Umbilical cord (tissue), 2 donors: ENCODE data around the gene RPL21. TPM values are rescaled to one million over a fixed set of nuclear protein-coding genes. Genes with fewer than 3 reads are reported as not detected.

Experiments used
- DNase-seq: peaks from one replicate; pipeline ENCODE4 v3.0.0-alpha.2; 2015; ENCODE audit warnings: low spot score
- total RNA-seq: library from RNA; depleted of rRNA; stranded (reverse); fragments of >200 nt; gene quantifications from one replicate; pipeline ENCODE4 v1.2.3, GENCODE V29; 2014; ENCODE audit warnings: low replicate concordance; ENCODE audit not compliant: insufficient read depth

The RPL21 gene
- total RNA-seq, 1 donor from 2014 or later = 660 TPM

DNA sequence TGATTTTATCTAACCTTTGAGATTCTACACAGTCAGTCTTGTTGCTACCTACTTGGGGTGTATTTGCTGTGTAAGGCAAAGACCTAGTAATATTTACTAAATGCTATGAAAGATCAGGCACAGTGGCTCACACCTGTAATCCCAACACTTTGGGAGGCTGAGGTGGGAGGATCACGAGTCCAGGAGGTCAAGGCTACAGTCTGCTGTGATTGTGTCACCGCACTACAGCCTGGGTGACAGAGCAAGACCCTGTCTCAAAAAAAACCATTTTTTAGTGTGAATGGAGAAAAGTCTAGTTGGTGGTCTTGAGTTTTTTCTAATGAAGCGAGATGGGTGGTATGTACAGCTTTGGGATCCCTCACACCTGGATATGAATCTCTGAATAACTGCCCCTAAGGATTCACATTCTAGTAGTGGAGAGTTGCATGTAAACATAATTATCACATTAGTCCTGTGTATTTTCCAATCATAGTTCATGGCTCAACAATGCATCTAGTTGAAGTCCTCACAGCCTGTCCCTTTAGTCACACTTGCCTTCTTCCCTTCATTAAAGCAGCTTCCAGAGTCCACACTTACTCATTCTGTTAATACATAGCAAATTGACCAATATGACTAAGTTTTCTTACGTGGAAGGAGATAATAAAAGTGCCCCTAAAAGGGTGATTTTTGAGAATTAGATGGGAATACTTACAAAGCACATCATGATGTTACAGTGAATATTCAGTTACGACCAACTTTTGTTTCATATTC lies 7.5 kb downstream of the RPL21 start:
- no peak for DNase-seq

GRCh38 chr13:27259831-27260230 lies 8.5 kb downstream of the RPL21 start:
- DNase-seq = no peak

DNA sequence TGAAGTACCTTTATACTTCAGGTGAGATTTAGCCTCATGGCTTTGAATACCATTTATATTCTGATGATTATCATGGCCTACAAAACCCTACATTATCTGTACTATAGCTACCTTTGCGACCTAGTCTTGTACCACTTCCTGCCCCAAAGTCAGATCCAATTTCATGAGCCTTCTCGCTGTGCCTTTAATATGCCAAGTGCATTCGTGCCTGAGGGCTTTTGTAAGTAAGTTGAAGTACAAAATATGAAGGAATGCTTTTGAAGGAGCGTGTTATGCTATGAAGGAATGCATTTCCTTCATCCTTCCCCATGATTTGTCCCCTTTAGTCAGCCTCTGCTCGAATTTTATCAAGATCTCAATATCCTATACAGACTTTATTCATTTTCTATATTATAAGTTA lies 10.0 kb downstream of the RPL21 start:
- DNase-seq = no peak

DNA sequence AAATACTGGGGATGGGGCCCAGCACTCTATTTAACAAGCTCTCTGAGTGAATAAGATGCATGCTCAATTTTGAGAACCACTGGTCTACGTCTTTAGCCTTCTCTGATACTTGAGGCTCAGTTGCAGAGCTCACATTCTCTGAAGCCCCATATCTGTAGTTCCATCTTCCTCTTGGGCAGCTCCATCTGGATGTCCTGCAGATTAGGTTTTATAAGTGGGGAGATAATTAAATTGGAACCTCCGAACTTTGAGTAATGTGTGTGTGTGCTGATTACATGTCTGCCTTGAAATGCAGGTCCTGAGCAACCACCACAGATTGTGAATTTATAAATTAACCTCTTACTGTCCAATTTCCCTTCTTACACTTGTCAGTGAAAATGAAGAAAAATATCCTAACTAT lies 12.1 kb downstream of the RPL21 start:
- no peak for DNase-seq

DNA sequence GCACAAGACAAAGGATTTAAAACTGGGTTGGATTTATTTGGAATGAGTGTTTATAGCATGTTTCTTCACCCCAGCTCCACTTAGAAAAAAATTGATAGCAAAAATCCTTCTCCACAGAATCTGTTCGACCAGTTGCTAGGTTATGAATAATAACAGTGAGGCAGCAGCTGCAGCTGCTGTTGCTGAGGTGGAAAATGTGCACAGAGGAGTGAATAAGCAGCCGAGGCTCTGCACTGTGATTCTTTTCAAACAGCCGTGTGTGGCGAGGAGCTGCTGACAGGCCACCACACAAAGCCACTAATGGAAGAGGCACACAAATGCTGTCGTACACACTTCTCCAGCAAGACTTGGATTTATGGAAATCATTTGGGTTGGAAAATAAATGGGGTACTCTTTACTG lies 12.8 kb downstream of the RPL21 start:
- DNase-seq = peak; percentile 85

DNA sequence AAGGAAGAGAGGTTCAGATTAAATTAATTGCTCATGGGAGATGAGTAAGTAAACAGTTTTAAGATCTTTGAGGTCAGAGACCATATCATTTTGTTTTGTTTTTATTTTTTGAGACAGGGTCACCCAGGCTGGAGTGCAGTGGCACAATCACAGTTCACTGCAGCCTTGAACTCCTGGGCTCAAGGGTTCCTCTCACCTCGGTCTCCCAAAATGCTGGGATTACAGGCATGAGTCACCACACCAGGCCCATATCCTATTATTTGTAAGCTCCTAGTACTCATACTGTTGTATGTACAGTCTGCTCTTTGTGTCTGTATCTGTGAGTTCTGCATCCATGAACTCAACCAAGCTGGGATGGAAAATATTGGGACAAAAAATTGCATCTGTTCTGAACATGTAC lies 13.3 kb downstream of the RPL21 start:
- DNase-seq = no peak

DNA sequence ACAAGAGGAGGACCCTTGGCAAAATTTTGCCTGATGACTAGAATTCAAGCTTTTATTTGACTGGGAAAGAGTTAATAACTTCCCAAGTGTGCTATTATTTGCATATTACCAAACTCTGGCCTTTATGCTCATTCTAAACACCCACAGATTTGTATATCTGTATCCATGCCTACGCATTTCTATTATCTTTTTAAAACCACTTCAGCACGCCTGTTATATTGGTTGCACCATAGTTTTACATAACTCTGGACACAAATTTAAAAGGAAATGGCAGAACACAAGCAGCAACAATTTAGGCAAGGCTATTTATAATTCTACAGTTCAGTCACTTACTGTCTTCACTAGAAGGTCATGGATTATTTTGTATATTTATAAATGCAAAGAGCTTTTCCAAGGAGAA lies 15.6 kb downstream of the RPL21 start:
- no peak for DNase-seq

DNA sequence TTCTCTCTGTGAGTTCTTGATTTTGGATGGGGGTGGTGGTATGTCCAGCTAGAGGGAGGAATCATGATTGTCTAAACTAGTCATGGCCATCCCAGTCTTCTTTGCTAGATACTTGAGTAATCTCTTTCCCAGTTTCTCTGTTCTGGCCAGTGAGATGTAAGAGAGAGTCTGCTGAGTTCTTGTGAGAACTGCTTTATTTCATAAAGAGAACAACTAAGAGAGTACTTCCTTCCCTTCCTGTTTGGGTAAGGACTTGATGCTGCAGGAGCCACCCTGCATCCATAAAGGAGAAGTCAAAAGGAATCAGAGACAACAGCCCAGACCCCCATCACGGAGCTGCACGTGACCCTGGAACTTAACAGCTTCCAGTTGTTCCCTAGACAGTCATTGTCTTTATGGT lies 16.2 kb downstream of the RPL21 start:
- DNase-seq = no peak

- DNase-seq = no peak
Measured at GRCh38 chr13:27269114-27269665, 17.8 kb downstream of the RPL21 start.

DNA sequence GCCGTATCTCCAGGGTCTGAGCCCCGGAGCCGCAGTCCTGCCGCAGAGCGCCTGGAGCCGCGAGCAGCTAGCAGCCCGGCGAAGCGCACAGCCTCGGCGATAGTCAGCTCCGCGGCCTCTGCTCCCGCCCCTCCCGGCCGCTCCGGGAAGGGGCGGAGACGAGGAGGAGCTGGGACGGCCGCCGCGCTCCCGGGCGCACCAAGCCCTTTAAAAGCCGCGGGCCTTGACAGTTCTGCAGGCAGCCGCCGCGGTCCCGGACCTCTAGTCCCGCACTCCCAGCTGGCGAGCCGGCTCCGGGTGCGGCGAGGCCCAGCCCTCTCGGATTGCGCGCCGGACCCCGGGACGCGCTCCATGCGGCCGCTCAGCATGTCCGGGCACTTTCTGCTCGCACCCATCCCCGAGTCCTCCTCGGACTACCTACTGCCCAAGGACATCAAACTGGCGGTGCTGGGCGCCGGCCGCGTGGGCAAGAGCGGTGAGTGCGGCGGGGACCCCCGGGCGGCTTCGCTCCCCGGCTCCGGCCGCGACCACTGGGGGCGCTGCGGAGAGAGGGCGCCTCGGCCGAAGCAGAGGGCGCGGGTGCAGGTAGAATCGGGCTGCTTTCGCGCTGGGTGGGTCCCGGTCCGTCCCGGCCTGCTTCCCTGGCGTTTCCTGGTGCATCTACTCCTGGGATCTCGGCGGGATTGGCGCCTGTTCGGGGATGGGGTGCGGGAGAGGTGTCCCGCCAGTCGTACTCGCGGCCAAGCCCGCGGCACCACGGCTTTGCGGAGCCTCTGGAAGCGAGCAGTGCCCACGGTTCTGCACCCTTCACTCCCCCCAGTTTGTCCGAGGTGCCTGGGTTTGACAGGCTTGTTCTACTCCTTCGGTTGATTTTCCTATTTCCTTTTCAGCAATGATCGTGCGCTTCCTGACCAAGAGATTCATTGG lies 19.5 kb downstream of the RPL21 start, which contains the start of gene RASL11A:
TSS of gene RASL11A (plus strand) at position 237 of the 927 bp plus-strand sequence. CDS start at position 352, 115 bp downstream.
- peak; percentile 87 for DNase-seq

DNA sequence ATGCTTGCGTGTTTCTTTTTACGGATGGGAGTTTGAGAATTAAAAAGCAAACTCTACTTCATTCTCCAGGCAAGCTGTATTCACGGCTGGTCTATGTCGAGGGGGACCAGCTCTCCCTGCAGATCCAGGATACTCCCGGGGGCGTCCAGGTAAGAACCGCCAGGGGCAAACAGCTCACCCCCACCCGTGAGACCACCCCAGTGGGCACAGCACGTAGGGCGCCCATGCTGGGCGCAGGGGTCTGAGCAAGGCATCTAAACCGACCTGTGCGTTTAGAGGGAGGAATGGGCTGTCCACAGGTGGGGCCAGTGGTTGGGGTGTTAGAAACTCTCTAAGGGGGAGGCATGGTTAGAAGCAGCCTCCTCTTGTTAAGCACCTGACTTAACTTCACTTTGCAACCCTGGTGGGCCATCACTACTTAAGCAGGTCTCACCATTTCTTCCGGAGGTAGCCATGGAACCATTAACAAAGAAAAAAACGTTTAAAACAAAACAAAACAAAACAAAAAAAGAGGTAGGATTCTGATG lies 20.3 kb downstream of the RPL21 start:
- no peak for DNase-seq

GRCh38 chr13:27273658-27274425 lies 22.5 kb downstream of the RPL21 start:
- DNase-seq = peak; percentile 55

GRCh38 chr13:27274631-27275030 lies 23.3 kb downstream of the RPL21 start:
- DNase-seq = no peak

DNA sequence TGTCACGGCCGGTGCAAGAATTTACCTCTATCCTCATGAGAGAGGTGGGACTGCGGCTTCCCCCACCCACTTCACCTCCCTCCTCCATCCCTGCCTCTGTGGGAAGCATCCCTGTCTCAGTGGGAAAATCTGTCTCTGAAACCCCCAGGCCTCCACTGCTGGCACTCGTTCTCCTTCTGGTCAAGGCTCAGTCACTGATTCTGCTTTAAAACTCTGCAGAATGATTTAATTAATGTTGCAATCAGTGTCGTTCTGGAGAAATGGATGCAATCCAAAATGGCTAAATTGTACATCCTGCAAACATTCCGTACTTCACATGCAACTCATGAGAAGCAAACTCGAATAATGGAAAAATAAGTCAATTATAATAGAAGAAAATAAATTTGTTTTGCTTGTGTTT lies 24.8 kb downstream of the RPL21 start:
- DNase-seq = no peak

DNA sequence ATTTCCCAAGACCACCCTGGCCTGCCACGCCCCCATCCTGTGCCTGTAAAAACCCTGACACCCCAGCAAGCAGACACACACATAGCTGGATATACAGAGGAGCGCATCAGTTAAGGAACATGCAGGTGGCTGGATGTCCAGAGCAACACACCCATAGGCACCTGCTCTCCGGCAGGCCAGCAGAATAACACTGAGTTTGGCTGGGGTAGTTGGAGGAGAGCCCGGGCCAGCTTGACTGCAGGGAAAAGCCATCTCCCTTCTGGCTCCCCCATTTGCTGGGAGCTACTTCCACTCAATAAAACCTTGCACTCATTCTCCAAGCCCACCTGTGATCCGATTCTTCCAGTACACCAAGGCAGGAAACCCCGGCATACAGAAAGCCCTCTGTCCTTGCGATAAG lies 28.1 kb downstream of the RPL21 start:
- no peak for DNase-seq

DNA sequence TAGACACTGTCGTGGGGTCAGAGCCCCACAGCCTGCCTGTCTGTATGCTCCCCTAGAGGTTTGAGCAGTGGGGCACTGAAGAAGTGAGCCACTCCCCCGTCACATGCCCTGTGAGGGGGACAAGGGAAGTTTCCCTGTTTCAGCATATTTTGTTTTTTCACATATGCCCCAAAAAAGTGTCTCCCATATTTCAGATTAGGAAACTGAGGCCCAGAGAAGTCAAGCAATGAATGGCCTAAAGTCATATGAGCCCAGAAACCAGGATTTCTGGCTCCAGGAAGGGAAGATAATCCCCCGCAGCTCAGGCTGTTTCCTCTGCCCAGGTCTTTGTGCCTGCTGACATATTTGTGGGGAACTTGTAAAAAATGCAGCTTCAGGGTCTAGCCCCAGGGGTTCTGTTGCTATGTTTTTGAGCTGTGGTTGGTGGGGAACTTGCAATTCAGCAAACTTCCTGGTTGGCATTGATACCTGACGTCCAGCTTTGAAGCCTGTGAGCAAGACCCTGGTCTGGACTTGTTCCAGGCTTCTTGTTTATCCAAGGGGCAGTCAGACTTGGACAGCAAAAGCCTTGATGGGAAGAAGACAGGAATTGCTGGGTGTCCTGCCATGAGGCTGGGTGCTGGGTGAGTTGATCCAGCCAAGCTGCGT lies 28.8 kb downstream of the RPL21 start:
- no peak for DNase-seq

DNA sequence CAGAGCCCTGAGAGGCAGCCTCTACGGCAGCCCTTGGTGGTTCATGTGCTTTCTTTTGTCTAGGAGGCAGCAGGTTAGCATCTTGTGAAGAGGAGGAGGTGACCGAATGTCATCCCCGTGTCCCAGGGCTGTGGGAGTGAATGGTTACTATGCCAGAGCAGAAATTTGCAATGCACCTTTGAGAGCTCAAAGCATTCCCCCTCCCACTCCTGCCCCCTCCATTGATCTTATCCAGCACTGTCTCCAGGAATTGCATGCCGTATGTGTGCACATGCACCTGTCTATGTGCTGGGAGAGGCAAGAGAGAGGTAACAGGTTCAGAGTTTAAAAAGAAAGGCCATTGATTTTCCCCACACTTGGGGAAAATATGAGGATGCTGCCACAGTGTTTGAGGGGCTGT lies 29.5 kb downstream of the RPL21 start:
- no peak for DNase-seq

- DNase-seq = no peak
Measured at GRCh38 chr13:27281420-27281819, 30.1 kb downstream of the RPL21 start.

DNA sequence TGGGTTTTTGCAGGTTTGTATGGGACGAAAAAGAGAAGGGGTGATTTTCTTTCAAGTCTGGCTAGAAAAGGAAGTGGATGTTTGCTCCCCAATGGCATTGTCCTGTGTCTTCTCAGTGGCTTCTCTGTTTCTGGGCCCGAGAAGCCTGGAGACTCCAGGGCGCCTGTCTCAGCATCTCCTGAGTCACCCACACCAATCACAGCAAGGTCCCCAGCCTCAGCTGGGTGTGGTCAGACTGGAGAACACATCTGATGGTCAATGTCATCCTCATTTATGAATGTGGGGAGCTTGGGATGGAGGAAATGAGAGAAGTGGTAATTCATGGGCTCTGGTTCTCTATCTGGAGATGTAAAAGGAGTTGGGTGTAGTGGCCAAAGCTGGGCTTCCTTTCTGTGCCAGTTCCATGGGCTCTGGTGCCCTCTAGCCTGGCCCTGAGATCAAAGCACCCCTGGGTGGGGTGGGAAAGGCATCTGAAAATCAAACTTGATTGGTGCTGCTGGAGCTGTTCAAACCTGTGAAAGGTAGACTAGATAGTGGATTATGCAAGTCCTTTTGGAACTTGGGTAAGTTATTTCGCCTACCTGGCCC lies 32.6 kb downstream of the RPL21 start:
- no peak for DNase-seq

DNA sequence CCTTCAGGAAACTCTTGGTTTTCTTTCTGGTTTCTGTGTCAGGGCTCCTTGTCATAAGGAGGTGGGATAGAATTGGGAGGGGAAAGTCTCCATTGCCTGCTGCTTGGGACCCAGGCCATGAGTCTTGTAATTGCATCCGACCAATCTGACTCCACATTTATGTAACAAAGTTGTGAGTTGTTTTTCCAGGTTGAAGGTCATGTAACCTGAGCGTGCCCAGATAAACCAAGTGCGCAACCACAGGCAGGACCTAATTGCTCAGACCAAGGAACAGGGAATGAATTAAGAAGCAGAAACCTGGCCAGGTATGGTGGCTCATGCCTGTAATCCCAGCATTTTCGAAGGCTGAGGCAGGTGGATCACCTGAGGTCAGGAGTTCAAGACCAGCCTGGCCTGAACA lies 37.0 kb downstream of the RPL21 start:
- no peak for DNase-seq
